GM23338 (cell line): Measurements from ENCODE around the gene NDFIP1.

Experiments
- CREB1 ChIP-seq: fragments of 250-450 bp; sonication (Bioruptor Pico); IDR thresholded peaks from 2 replicates; pipeline ENCODE4 v1.5.0; 2020; ENCODE audit warnings: low read depth, mild to moderate bottlenecking, moderate library complexity
- CTCF ChIP-seq, 2 experiments: fragments of 200-600 bp in 1 of 2; sonication (generic) in 1 of 2; conservative IDR thresholded peaks; 2 replicates each; pipeline versions ENCODE4 v1.5.1 to v1.6.1; 2016 to 2017; ENCODE audit warnings: antibody characterized with exemption in 2 of 2, low read depth in 2 of 2, mild to moderate bottlenecking in 2 of 2, moderate library complexity in 1 of 2
- EZH2 ChIP-seq: fragments of 200-600 bp; sonication (generic); IDR thresholded peaks from one replicate; pipeline ENCODE4 v1.8.0; 2017; ENCODE audit warnings: antibody characterized with exemption, mild to moderate bottlenecking, low read depth; ENCODE audit not compliant: unreplicated experiment
- EZH2phosphoT487 ChIP-seq: fragments of 200-600 bp; sonication (generic); IDR thresholded peaks from one replicate; pipeline ENCODE4 v1.8.1; 2018; ENCODE audit warnings: antibody characterized with exemption; ENCODE audit not compliant: unreplicated experiment
- ZNF331 ChIP-seq: fragments of 250-450 bp; sonication (Bioruptor Pico); IDR thresholded peaks from 2 replicates; pipeline ENCODE4 v1.5.0; 2020; ENCODE audit warnings: low read depth, mild to moderate bottlenecking, moderate library complexity
- TF ChIP-seq, protein P1 (sequence below): fragments of 250-450 bp; sonication (Bioruptor Pico); IDR thresholded peaks from 2 replicates; pipeline ENCODE4 v1.5.0; 2020; ENCODE audit warnings: mild to moderate bottlenecking, moderate library complexity

DNA sequence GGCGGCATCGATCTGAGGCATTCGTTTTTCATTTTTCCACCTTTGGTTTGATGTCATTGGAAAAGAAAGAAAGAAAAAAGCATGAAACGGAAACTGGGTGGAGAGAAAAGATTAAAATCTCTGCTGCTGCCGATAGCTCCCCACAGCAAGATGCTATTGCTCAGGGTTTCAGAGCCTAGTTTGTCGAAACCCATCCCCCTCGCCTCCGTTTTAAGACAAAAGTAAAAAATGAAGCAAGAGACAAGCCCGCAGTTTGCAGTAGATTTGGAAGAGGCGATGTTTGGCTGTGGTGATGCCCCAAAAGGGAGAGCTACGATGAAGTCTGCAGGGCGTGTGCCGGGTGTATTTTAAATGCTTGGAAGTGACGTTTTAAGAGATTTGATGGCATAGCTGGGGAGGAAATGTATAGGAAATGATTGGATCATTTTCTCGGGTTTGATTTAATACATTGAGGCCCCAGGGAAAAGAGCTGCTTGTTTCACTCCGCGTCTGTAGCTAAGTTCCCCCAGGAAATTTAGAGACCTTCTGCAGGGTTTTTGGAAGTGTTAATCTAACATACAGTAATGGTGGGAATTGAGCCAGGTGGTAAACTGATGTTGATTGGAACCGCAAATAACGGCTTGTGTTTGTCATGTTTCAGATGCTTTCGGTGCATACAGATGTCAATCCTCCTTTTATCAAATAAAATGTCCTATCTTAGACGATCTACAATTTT, 909 bp downstream of the NDFIP1 start:
- no peak for TF ChIP-seq CTCF (conservative IDR thresholded peaks at IDR 0.05; ENCODE audit: low read depth in 2 of 2)
- TF ChIP-seq EZH2, result no peak
- TF ChIP-seq ZNF331 (CRISPR knock-in tag), result no peak
- TF ChIP-seq, protein P1, sequence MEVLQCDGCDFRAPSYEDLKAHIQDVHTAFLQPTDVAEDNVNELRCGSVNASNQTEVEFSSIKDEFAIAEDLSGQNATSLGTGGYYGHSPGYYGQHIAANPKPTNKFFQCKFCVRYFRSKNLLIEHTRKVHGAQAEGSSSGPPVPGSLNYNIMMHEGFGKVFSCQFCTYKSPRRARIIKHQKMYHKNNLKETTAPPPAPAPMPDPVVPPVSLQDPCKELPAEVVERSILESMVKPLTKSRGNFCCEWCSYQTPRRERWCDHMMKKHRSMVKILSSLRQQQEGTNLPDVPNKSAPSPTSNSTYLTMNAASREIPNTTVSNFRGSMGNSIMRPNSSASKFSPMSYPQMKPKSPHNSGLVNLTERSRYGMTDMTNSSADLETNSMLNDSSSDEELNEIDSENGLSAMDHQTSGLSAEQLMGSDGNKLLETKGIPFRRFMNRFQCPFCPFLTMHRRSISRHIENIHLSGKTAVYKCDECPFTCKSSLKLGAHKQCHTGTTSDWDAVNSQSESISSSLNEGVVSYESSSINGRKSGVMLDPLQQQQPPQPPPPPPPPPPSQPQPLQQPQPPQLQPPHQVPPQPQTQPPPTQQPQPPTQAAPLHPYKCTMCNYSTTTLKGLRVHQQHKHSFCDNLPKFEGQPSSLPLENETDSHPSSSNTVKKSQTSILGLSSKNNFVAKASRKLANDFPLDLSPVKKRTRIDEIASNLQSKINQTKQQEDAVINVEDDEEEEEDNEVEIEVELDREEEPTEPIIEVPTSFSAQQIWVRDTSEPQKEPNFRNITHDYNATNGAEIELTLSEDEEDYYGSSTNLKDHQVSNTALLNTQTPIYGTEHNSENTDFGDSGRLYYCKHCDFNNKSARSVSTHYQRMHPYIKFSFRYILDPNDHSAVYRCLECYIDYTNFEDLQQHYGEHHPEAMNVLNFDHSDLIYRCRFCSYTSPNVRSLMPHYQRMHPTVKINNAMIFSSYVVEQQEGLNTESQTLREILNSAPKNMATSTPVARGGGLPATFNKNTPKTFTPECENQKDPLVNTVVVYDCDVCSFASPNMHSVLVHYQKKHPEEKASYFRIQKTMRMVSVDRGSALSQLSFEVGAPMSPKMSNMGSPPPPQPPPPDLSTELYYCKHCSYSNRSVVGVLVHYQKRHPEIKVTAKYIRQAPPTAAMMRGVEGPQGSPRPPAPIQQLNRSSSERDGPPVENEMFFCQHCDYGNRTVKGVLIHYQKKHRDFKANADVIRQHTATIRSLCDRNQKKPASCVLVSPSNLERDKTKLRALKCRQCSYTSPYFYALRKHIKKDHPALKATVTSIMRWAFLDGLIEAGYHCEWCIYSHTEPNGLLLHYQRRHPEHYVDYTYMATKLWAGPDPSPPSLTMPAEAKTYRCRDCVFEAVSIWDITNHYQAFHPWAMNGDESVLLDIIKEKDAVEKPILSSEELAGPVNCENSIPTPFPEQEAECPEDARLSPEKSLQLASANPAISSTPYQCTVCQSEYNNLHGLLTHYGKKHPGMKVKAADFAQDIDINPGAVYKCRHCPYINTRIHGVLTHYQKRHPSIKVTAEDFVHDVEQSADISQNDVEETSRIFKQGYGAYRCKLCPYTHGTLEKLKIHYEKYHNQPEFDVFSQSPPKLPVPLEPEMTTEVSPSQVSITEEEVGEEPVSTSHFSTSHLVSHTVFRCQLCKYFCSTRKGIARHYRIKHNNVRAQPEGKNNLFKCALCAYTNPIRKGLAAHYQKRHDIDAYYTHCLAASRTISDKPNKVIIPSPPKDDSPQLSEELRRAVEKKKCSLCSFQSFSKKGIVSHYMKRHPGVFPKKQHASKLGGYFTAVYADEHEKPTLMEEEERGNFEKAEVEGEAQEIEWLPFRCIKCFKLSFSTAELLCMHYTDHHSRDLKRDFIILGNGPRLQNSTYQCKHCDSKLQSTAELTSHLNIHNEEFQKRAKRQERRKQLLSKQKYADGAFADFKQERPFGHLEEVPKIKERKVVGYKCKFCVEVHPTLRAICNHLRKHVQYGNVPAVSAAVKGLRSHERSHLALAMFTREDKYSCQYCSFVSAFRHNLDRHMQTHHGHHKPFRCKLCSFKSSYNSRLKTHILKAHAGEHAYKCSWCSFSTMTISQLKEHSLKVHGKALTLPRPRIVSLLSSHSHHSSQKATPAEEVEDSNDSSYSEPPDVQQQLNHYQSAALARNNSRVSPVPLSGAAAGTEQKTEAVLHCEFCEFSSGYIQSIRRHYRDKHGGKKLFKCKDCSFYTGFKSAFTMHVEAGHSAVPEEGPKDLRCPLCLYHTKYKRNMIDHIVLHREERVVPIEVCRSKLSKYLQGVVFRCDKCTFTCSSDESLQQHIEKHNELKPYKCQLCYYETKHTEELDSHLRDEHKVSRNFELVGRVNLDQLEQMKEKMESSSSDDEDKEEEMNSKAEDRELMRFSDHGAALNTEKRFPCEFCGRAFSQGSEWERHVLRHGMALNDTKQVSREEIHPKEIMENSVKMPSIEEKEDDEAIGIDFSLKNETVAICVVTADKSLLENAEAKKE (CRISPR knock-in tag), result no peak
- no peak for TF ChIP-seq CREB1 (CRISPR knock-in tag)
- TF ChIP-seq EZH2phosphoT487, result no peak
